Mucosa of stomach (tissue), 1 donor: ENCODE data around the gene P2RX4.
A peak's percentile ranks its signal among the peaks of the same experiment; 100 is the strongest.
"Not testable (repeated sequence)": the region's sequence is repeated elsewhere in the genome, so short reads cannot be mapped to it uniquely, and the experiment has no call there.

Experiments
- H3K27me3 ChIP-seq: one replicate; pipeline ENCODE4 v1.7.0; 2013; ENCODE audit warnings: mild to moderate bottlenecking, low read length; ENCODE audit not compliant: control insufficient read depth, insufficient read depth
- H3K36me3 ChIP-seq: one replicate; pipeline ENCODE4 v1.7.0; 2013; ENCODE audit warnings: low read length; ENCODE audit not compliant: control insufficient read depth, insufficient read depth
- H3K4me1 ChIP-seq: one replicate; pipeline ENCODE4 v1.7.0; 2013; ENCODE audit warnings: mild to moderate bottlenecking, low read length; ENCODE audit not compliant: control insufficient read depth, insufficient read depth
- H3K4me3 ChIP-seq: one replicate; pipeline ENCODE4 v1.7.0; 2013; ENCODE audit warnings: low read length
- H3K9ac ChIP-seq: one replicate; pipeline ENCODE4 v1.7.0; 2013; ENCODE audit warnings: mild to moderate bottlenecking, low read length, moderate library complexity
- H3K9me3 ChIP-seq: one replicate; pipeline ENCODE4 v1.7.0; 2013; ENCODE audit warnings: mild to moderate bottlenecking, low read length, moderate library complexity; ENCODE audit not compliant: control insufficient read depth
- donor health status: Pancreatic carcinoma.

The P2RX4 gene

GRCh38 chr12:121227294-121227693 lies 17.4 kb downstream of the P2RX4 start:
- no peaks in the 10 kb centered on the region for H3K27me3 ChIP-seq
- peaks cover 14% of the 10 kb centered on the region for H3K36me3 ChIP-seq
- H3K9me3 ChIP-seq = no peaks in the 10 kb centered on the region
- H3K4me3 ChIP-seq = no peak overlapping the region
- peak overlapping the region; percentile 69 for H3K9ac ChIP-seq
- H3K4me1 ChIP-seq = peaks cover 35% of the 10 kb centered on the region

GRCh38 chr12:121228919-121229665 lies 19.2 kb downstream of the P2RX4 start:
- H3K36me3 ChIP-seq = peaks cover 7% of the 10 kb centered on the region
- no peaks in the 10 kb centered on the region for H3K9me3 ChIP-seq
- H3K27me3 ChIP-seq = no peaks in the 10 kb centered on the region
- no peak overlapping the region for H3K4me3 ChIP-seq
- H3K9ac ChIP-seq = peak overlapping the region; percentile 28
- peaks cover 19% of the 10 kb centered on the region for H3K4me1 ChIP-seq

GRCh38 chr12:121229826-121230537 lies 20.1 kb downstream of the P2RX4 start:
- H3K9me3 ChIP-seq, H3K27me3 ChIP-seq, H3K9ac ChIP-seq, H3K4me3 ChIP-seq, H3K36me3 ChIP-seq: not testable (repeated sequence)
- H3K4me1 ChIP-seq = peaks cover 17% of the 10 kb centered on the region

GRCh38 chr12:121230538-121230907 lies 20.6 kb downstream of the P2RX4 start:
- no peak overlapping the region for H3K4me3 ChIP-seq
- H3K36me3 ChIP-seq = peaks cover 7% of the 10 kb centered on the region
- peaks cover 17% of the 10 kb centered on the region for H3K4me1 ChIP-seq
- no peak overlapping the region for H3K9ac ChIP-seq
- no peaks in the 10 kb centered on the region for H3K27me3 ChIP-seq
- H3K9me3 ChIP-seq = no peaks in the 10 kb centered on the region

- H3K36me3 ChIP-seq = peaks cover 11% of the 10 kb centered on the region
- H3K27me3 ChIP-seq = no peaks in the 10 kb centered on the region
- H3K9me3 ChIP-seq = no peaks in the 10 kb centered on the region
- peaks cover 9% of the 10 kb centered on the region for H3K4me1 ChIP-seq
- no peak overlapping the region for H3K9ac ChIP-seq
- H3K4me3 ChIP-seq = no peak overlapping the region
Measured at GRCh38 chr12:121232163-121232562, 22.2 kb downstream of the P2RX4 start.

GRCh38 chr12:121232977-121233627 lies 23.2 kb downstream of the P2RX4 start:
- H3K9ac ChIP-seq = no peak overlapping the region
- no peak overlapping the region for H3K4me3 ChIP-seq
- H3K9me3 ChIP-seq = no peaks in the 10 kb centered on the region
- H3K36me3 ChIP-seq = peaks cover 11% of the 10 kb centered on the region
- H3K4me1 ChIP-seq = no peaks in the 10 kb centered on the region
- no peaks in the 10 kb centered on the region for H3K27me3 ChIP-seq

GRCh38 chr12:121233628-121234020 lies 23.7 kb downstream of the P2RX4 start:
- H3K4me1 ChIP-seq = peaks cover 2% of the 10 kb centered on the region
- H3K9ac ChIP-seq = no peak overlapping the region
- H3K9me3 ChIP-seq = no peaks in the 10 kb centered on the region
- H3K27me3 ChIP-seq = no peaks in the 10 kb centered on the region
- H3K36me3 ChIP-seq = peaks cover 11% of the 10 kb centered on the region
- no peak overlapping the region for H3K4me3 ChIP-seq

GRCh38 chr12:121236776-121237175 lies 26.8 kb downstream of the P2RX4 start:
- H3K27me3 ChIP-seq = no peaks in the 10 kb centered on the region
- H3K9me3 ChIP-seq = no peaks in the 10 kb centered on the region
- H3K9ac ChIP-seq = no peak overlapping the region
- peaks cover 7% of the 10 kb centered on the region for H3K4me1 ChIP-seq
- H3K4me3 ChIP-seq = no peak overlapping the region
- peaks cover 3% of the 10 kb centered on the region for H3K36me3 ChIP-seq

- no peaks in the 10 kb centered on the region for H3K27me3 ChIP-seq
- peaks cover 3% of the 10 kb centered on the region for H3K36me3 ChIP-seq
- no peak overlapping the region for H3K4me3 ChIP-seq
Measured at GRCh38 chr12:121237415-121237814, 27.5 kb downstream of the P2RX4 start.

GRCh38 chr12:121238086-121238485 lies 28.2 kb downstream of the P2RX4 start:
- no peaks in the 10 kb centered on the region for H3K9me3 ChIP-seq
- H3K4me1 ChIP-seq = peaks cover 7% of the 10 kb centered on the region
- H3K9ac ChIP-seq = no peak overlapping the region
- no peaks in the 10 kb centered on the region for H3K27me3 ChIP-seq
- H3K36me3 ChIP-seq = peaks cover 3% of the 10 kb centered on the region
- no peak overlapping the region for H3K4me3 ChIP-seq

More at GRCh38 chr12:121237415-121237814, 27.5 kb downstream of the P2RX4 start:
- H3K4me1 ChIP-seq = peaks cover 7% of the 10 kb centered on the region
- H3K9me3 ChIP-seq = no peaks in the 10 kb centered on the region
- H3K9ac ChIP-seq = no peak overlapping the region

GRCh38 chr12:121238604-121239350 lies 28.8 kb downstream of the P2RX4 start:
- H3K9me3 ChIP-seq = no peaks in the 10 kb centered on the region
- H3K36me3 ChIP-seq = peaks cover 3% of the 10 kb centered on the region
- no peaks in the 10 kb centered on the region for H3K27me3 ChIP-seq
- H3K4me3 ChIP-seq = no peak overlapping the region
- H3K9ac ChIP-seq = no peak overlapping the region
- peaks cover 7% of the 10 kb centered on the region for H3K4me1 ChIP-seq
